Liver (tissue), 9 donors: Measurements from ENCODE around the gene MPPED2. TPM values are rescaled to one million over a fixed set of nuclear protein-coding genes. Genes with fewer than 3 reads are reported as not detected.

ENCODE experiments used
- DNase-seq: peaks from one replicate; pipeline ENCODE4 v3.0.0-alpha.2; 2017; ENCODE audit warnings: low spot score
- H3K27ac ChIP-seq, 2 donors: one replicate each; pipeline ENCODE4 v1.7.0; 2013; ENCODE audit warnings: inconsistent platforms in 2 of 2, low read length in 2 of 2, control low read depth in 1 of 2, low read depth in 1 of 2, mild to moderate bottlenecking in 1 of 2
- H3K27me3 ChIP-seq, 4 donors: one replicate each; pipeline versions ENCODE4 v1.6.1 to v1.7.0; 2013; ENCODE audit warnings: low read length in 3 of 4, inconsistent platforms in 1 of 4, mild to moderate bottlenecking in 1 of 4, moderate library complexity in 1 of 4; ENCODE audit not compliant: control insufficient read depth in 4 of 4, insufficient read depth in 4 of 4
- H3K36me3 ChIP-seq, 4 donors: one replicate each; pipeline versions ENCODE4 v1.6.1 to v1.7.0; 2013; ENCODE audit warnings: low read length in 3 of 4, mild to moderate bottlenecking in 3 of 4, low read depth in 1 of 4, moderate library complexity in 1 of 4; ENCODE audit not compliant: control insufficient read depth in 4 of 4, insufficient read depth in 3 of 4
- H3K4me1 ChIP-seq, 4 donors: one replicate each; pipeline versions ENCODE4 v1.6.1 to v1.7.0; 2013; ENCODE audit warnings: low read length in 3 of 4, mild to moderate bottlenecking in 3 of 4, moderate library complexity in 1 of 4; ENCODE audit not compliant: control insufficient read depth in 4 of 4, insufficient read depth in 4 of 4
- H3K4me3 ChIP-seq, 3 donors: one replicate each; pipeline versions ENCODE4 v1.6.1 to v1.7.0; 2013; ENCODE audit warnings: low read length in 3 of 3, control low read depth in 1 of 3, low read depth in 1 of 3, mild to moderate bottlenecking in 1 of 3
- H3K9ac ChIP-seq, 2 donors: one replicate each; pipeline ENCODE4 v1.7.0; 2013; ENCODE audit warnings: low read length in 2 of 2, mild to moderate bottlenecking in 2 of 2, moderate library complexity in 2 of 2, control low read depth in 1 of 2, low read depth in 1 of 2
- H3K9me3 ChIP-seq, 4 donors: one replicate each; pipeline versions ENCODE4 v1.6.1 to v1.7.0; 2013; ENCODE audit warnings: low read length in 3 of 4; ENCODE audit not compliant: control insufficient read depth in 4 of 4
- CTCF ChIP-seq: fragments of 150-350 bp; IDR thresholded peaks from 2 replicates; pipeline ENCODE4 v1.5.1; 2017; ENCODE audit warnings: improper control_type of control experiment, low read depth, low read length; ENCODE audit not compliant: missing input control
- EGR1 ChIP-seq, 2 donors: IDR thresholded peaks; 2 replicates each; pipeline ENCODE4 v1.6.1; 2016 to 2018; ENCODE audit warnings: antibody characterized with exemption in 2 of 2, low read depth in 2 of 2
- FOXA1 ChIP-seq: IDR thresholded peaks from 2 replicates; pipeline ENCODE4 v1.6.1; 2016; ENCODE audit warnings: antibody characterized with exemption
- FOXA2 ChIP-seq: IDR thresholded peaks from 2 replicates; pipeline ENCODE4 v1.6.1; 2016; ENCODE audit warnings: antibody characterized with exemption
- GABPA ChIP-seq, 2 donors: IDR thresholded peaks in 1 of 2; conservative IDR thresholded peaks in 1 of 2; 2 replicates each; pipeline ENCODE4 v1.6.1; 2016; ENCODE audit warnings: antibody characterized with exemption in 2 of 2, mild to moderate bottlenecking in 1 of 2, moderate library complexity in 1 of 2
- HNF4A ChIP-seq, 2 donors: conservative IDR thresholded peaks; 2 replicates each; pipeline ENCODE4 v1.6.1; 2016; ENCODE audit warnings: antibody characterized with exemption in 2 of 2, mild to moderate bottlenecking in 2 of 2
- HNF4G ChIP-seq: IDR thresholded peaks from 2 replicates; pipeline ENCODE4 v1.6.1; 2016; ENCODE audit warnings: antibody characterized with exemption
- JUND ChIP-seq, 2 donors: IDR thresholded peaks; 2 replicates each; pipeline ENCODE4 v1.6.1; 2016; ENCODE audit warnings: antibody characterized with exemption in 2 of 2
- MAX ChIP-seq: IDR thresholded peaks from 2 replicates; pipeline ENCODE4 v1.6.1; 2016; ENCODE audit warnings: antibody characterized with exemption
- NR2F2 ChIP-seq: IDR thresholded peaks from 2 replicates; pipeline ENCODE4 v1.6.1; 2016; ENCODE audit warnings: antibody characterized with exemption
- RAD21 ChIP-seq, 2 donors: IDR thresholded peaks; 2 replicates each; pipeline ENCODE4 v1.6.1; 2016; ENCODE audit warnings: antibody characterized with exemption in 2 of 2, mild to moderate bottlenecking in 2 of 2
- REST ChIP-seq: IDR thresholded peaks from 2 replicates; pipeline ENCODE4 v1.6.1; 2016; ENCODE audit warnings: antibody characterized with exemption, mild to moderate bottlenecking
- RXRA ChIP-seq, 2 donors: IDR thresholded peaks; 2 replicates each; pipeline ENCODE4 v1.6.1; 2017 to 2018; ENCODE audit warnings: antibody characterized with exemption in 2 of 2, mild to moderate bottlenecking in 1 of 2
- SP1 ChIP-seq: IDR thresholded peaks from 2 replicates; pipeline ENCODE4 v1.6.1; 2018; ENCODE audit warnings: antibody characterized with exemption, mild to moderate bottlenecking
- TAF1 ChIP-seq: conservative IDR thresholded peaks from 2 replicates; pipeline ENCODE4 v1.6.1; 2016; ENCODE audit warnings: antibody characterized with exemption, mild to moderate bottlenecking
- YY1 ChIP-seq: IDR thresholded peaks from 2 replicates; pipeline ENCODE4 v1.6.1; 2016; ENCODE audit warnings: antibody characterized with exemption, mild to moderate bottlenecking
- ZBTB33 ChIP-seq: IDR thresholded peaks from 2 replicates; pipeline ENCODE4 v1.6.1; 2016; ENCODE audit warnings: antibody characterized with exemption
- WGBS: extraction: QIAGEN DNeasy Blood & Tissue Kit; methylation state at CpG from one replicate; pipeline ENCODE4 v1.1.7; 2013; 5-methylcytosine and 5-hydroxymethylcytosine counted together
- polyA plus RNA-seq, 2 donors: library from polyadenylated mRNA; stranded (reverse) in 1 of 2; unstranded in 1 of 2; fragments of 200-250 nt in 1 of 2; fragments of >200 nt in 1 of 2; fragmentation: Nextera tagmentation in 1 of 2; extraction: Ambion mirVana in 1 of 2; gene quantifications; one replicate each; pipeline versions ENCODE4 v1.2.1 to v1.2.3, GENCODE V29; 2013 to 2015
- total RNA-seq, 2 donors: library from RNA; depleted of rRNA; stranded (reverse); fragments of >200 nt; gene quantifications; one replicate each; pipeline ENCODE4 v1.2.3, GENCODE V29; 2014
- TF ChIP-seq, protein P1 (sequence below): IDR thresholded peaks from 2 replicates; pipeline ENCODE4 v1.6.1; 2016; ENCODE audit warnings: antibody characterized with exemption
- donor health status: healthy.
- donor health status: healthy.
- donor health status: healthy.
- donor health status: healthy.
- donor health status: healthy.

The MPPED2 gene
- total and polyA plus RNA-seq, 4 donors = 0.22 to 1.6 (median 0.47) TPM

DNA sequence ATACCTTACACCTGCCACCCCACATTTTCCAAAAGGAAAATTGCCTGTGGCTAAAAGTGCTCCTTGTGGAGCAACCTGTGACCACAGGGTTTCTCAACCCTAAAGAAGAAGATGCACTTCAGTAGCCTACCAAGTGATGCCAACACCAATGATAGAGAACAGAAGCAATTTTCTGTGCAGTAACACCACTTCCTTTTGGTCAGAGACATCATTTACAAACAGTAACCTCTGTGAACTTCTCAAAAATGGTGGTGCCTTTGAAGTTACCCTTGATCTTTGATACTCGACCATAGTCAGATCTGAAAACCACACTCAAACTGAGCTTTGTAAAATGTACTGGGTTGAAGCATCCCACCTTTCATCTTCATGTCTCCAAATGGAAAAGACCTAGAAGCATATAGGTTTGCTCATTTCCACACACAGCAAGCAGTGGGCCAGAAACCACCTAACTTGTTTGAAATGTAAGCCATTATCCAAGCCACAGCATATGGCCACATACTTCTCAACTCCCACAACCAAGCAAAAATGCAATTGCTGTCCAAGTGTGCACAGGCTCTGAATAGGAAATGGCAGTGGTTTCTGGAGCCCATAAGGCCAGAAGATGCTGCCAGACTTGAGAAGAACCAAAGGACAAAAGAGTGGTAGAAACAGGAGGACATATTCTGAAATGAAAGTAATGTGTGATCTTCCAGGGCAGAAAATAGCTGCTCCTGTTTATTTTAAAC is 24.3 kb downstream of the MPPED2 start:
- Histone ChIP-seq H3K27ac (no peak overlapping the region), H3K4me3 (no peak overlapping the region), H3K4me1 (peaks cover 0 to 7% (median 4%) of the 10 kb centered on the region in 4 donors), H3K9me3 (no peaks in the 10 kb centered on the region), H3K27me3 (no peaks in the 10 kb centered on the region), H3K9ac (no peak overlapping the region), H3K36me3 (no peaks in the 10 kb centered on the region)
- 75% methylated on average over 1 of the region's 1 CpG for WGBS
- no peak for TF ChIP-seq FOXA2
- no peak for TF ChIP-seq EGR1 (IDR thresholded peaks at IDR 0.05; ENCODE audit: low read depth in 2 of 2)
- TF ChIP-seq NR2F2 = no peak
- no peak for TF ChIP-seq RXRA (IDR thresholded peaks at IDR 0.05)
- TF ChIP-seq HNF4A (conservative IDR thresholded peaks at IDR 0.05) = no peak
- no peak for TF ChIP-seq YY1
- TF ChIP-seq ZBTB33 = no peak
- no peak for TF ChIP-seq REST
- no peak for TF ChIP-seq FOXA1
- TF ChIP-seq CTCF = no peak
- TF ChIP-seq GABPA (IDR thresholded peaks at IDR 0.05 in 1 of 2, conservative IDR thresholded peaks at IDR 0.05 in 1 of 2) = no peak
- TF ChIP-seq, protein P1, sequence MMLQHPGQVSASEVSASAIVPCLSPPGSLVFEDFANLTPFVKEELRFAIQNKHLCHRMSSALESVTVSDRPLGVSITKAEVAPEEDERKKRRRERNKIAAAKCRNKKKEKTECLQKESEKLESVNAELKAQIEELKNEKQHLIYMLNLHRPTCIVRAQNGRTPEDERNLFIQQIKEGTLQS = no peak
- TF ChIP-seq JUND (IDR thresholded peaks at IDR 0.05) = no peak
- TF ChIP-seq RAD21 (IDR thresholded peaks at IDR 0.05) = no peak
- no peak for TF ChIP-seq TAF1
- no peak for TF ChIP-seq MAX
- no peak for TF ChIP-seq HNF4G
- TF ChIP-seq SP1 = no peak
- DNase-seq = no peak
